NK-92 (cell line): ENCODE measurements around the gene BDKRB1.

Experiments used
- DNase-seq: peaks from one replicate; lab custom pipeline; 2025; ENCODE audit not compliant: unreplicated experiment; lab: John Stamatoyannopoulos, UW

Gene BDKRB1

DNA sequence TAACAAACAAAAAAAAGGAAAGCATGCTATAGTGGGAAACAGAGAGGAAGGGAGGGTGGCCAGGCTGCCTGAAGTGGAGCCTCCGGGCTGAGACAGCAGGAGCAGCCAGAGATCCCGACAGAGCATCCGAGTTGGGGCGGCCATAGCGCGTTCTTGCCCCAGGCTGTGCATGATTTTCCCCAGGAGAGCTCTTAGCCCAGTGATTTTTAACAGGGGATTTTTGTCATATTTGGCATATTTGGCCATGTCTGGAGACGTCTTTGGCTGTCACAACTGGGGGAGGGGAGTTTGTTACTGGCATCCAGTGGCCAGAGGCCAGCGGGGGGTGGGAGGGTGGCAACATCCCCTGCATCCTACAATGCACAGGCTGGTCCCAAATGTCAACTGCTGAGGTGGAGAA is 23.6 kb downstream of the BDKRB1 start:
- DNase-seq = no peak

DNA sequence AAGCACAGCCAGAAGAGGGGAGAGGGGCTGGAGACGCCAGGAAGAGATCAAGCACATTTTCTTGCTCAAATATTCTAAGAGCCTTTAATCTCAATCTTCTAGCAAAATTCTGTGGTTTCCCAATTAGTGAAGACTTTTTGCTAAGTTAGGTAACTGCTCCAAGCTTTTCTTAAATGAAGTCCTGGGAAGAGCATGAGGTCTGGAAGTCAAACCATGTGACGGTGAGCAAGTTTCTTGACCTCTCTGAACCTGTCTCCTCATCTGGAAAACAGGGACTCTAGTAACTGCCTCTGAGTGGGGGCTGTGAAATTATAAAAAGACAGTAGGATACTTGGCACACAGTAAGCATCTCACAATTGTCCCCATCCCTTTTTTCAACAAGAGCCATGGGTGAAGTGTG is 24.1 kb downstream of the BDKRB1 start:
- DNase-seq = no peak

DNA sequence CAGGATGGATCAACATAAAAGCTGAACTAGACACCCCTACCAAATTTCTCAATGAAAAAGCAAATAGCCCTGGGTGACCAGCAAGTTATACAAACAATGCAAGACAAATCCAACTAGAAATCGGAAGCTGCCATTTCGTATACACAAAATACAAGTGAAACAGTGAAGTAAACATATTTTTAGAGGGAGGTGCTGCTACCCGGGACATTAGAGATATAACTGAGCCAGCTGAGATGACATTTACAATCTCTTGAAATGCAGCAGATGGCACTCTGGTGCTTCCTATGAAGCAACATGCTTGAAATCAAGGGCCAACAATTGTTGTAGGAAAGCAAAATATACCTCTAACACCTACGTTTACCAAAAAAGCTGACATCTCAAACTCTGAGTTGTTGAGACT is 25.5 kb downstream of the BDKRB1 start:
- no peak for DNase-seq

DNA sequence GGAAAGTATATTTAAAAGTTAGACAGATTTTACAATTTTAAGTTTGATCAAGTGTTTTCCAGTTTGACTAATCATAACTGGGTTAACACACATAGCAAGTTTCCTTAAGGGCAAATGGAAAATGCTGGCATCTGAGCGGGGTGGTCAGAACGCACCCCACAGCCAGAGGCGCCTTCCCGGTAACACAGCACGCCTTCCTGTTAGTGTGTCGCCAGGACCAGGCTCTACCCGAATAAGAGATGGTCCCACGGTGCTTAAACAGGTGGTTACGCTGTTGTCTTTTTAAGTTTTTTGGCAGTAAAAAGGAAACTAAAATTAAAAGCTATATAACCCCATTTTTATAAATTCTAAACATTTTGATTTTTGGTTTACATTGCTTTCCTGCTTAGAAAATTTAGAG is 28.0 kb downstream of the BDKRB1 start:
- no peak for DNase-seq

DNA sequence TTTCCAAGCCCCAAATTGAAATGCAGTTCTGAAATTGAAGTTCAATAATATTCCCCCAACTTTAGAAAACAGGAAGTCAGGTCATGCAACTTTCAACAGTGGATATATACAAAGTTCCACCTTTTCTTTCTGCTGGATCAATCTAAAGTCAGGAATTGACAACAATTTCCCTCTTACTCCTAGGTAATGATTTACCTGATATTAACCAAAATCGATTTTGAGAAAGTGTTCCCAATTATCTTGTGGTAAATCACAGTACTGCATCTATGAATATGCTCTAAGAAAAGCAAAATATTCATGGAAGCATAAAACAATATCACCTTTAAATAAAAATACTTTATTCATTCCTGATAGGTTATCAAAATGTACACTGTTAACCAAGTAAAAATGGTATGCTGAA is 28.4 kb downstream of the BDKRB1 start:
- no peak for DNase-seq

DNA sequence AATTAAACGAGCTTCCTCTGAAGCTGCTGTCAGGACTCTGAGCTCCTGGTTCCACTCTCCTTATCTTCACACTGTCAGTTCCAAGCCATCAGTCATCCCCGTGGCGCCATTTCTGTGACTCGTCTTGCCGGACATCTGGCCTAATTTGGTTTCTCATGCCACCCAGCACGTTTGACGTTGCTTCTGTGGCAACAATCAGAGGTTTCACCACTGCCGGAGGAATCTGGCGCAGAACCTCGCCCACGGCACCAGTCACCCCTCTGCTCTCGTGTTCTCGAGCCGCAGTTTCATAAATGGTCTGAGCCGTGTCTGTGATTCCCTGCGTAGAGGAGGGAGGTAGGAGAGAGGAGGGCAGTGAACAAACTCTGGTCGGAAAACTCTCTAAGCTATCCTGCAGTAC is 29.7 kb downstream of the BDKRB1 start:
- DNase-seq = no peak

DNA sequence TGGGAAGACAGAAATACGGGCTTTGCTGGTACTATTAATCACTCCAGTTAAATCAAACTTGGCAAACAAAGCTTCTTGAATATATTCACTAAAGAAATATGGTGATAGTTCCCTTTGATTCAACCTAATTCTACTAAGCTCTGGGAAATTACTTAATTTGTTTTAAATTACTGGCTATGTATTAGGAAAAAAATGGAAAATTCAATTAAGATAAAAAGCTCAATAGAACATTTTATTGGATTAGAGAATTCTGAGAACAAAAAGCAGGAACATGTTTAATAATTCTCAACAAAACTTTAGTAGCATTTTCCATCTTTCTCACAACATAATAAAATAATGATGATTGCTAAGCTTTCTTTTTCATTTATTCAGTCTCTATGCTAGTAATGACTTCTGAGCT is 30.2 kb downstream of the BDKRB1 start:
- no peak for DNase-seq

DNA sequence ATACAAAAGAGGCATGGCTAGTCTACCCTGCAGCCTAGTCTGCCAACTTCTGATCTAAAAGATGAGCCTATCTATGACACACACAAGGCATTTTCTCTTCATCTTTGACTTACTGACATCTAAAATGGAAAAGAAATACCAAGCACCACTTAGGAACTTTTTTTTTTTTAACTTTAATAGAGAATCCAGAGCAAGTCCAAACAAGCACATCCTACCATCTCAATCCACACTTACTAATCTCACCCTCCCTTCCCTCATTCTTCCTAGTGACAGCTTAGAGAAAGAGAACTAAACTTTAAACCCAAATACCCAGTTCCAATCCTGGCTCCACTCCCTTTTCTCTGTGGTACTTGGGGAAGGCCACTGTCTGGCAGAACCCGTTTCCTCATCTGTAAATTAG is 31.8 kb downstream of the BDKRB1 start:
- DNase-seq = no peak

DNA sequence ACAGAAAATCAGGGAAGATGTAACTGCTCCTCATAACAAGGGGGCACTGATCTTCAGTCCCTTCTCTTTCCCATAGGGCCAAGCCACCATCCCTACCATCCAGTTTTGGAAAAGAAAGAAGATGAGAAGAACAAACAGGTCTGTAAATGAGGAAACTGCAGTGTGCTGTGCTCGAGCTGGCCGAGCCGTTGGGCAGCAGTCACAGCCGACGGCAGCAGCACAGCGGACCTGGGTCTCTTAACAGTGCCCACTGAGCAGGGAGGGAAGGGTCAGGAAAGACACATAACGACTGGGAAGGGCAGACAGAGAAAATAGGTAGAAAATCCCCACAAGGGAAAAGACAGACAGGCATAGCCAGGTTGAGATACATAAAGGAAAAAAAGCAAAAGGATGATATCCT is 38.2 kb downstream of the BDKRB1 start:
- DNase-seq = no peak

DNA sequence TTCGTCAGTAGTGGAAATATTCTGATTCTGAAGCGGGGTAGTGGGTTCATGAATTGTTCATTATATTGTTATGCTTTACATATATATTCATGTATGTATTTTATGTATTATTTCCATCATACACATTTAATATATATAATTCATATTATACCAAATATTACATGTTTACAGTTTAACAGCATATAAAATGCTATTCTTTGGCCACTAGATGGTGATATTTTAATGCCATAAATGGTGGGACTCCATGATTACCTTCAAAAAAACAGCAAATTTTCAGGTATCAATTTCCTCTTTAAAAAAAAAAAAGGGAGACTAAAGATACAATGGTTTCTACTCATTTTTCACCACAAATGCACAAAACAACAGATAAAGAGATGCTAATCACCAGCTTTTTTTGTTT is 41.0 kb downstream of the BDKRB1 start:
- DNase-seq = no peak

DNA sequence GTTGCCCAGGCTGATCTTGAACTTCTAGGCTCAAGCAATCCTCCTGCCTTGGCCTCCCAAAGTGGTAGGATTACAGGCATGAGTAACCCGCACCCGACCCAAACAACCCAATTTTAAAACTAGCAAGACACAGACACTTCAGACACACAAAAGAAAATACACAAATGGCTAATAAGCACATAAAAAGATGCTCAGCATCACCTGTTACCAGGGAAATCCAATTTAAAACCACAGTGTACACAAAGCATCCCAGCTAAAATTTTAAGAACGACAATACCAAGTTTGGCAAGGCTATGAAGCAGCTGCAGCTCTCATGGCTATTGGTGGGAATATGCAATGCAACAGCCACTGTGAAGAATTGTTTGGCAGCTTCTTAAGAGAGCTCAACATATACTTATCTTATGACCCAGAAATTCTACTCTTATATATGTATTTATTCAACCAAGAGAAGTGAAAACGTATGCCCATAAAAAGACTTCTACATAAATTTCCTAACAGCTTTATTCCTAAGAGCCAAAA is 42.0 kb downstream of the BDKRB1 start:
- DNase-seq = no peak

DNA sequence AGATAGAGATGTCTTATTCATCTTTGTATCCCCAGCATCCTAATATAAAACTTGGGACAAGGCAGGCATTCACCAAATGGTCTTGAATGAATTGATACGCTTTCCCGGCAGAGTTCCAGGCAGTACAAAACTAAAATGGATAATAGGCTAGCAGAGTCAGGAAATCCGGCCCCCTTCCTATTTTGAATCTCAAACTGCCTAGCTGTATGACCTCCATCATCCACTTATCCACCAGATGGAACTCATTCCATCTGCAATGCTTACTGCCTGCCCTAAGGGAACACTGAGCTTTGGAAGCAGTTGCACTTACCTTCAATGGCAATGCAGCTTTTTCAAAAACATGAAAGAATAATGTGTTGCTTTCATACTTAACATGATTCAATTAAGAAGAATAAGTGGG is 43.4 kb downstream of the BDKRB1 start:
- DNase-seq = no peak

DNA sequence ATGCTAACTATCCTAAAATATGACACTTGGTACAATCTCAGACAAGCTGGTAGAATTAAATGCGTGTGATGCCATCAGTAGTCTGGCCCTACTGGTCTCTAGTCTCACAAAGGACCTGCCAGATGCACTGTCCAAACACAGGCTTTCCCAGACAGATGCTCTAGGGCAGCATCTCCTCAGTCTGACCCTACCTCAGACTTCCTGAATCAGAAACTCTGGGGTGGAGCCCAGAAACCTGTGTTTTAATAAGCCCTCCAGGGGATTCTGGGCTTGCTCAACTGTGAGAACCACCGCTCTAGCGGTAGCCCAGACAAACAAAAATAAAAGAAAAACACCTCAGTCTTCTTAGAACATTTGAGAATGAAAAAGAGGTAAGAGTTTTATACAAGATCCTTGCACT is 48.0 kb downstream of the BDKRB1 start:
- DNase-seq = no peak

DNA sequence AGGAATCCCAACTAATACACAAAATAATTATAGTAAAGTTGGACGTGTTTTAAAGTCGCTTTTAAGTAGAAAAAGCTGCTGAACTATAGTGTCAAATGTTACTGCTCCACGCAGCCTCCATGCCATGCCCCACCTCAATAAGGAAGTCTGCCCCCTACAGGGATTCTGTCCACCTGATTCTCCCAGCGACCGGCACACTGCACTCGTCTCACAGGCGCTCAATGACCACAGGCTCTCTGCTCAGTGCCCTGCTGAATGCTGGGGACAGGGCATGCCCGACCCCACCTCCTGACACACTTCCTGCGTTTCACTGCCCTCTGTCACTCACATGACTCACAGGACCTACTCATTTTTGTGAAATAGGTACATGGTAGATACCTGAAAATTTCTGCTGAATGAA is 48.9 kb downstream of the BDKRB1 start:
- DNase-seq = no peak

DNA sequence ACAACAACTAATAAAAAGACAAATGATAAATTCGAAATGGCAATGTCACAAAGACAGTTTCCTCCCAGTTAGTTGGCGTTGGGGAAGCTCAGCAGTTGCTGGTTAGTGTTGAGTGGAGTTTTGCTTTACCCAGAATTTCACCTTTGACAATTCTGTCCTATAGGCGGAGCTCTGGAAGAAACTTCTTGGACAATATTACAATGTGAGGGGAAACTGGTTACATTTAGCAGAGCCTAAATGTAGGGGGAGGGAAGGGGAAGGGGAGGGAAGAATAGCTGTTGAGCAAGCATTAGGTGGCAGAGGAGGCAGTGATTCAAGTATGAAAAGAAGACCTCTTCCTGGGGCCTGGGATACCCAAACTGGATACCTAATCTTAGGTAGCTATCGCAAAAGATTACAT is 51.4 kb downstream of the BDKRB1 start:
- no peak for DNase-seq

DNA sequence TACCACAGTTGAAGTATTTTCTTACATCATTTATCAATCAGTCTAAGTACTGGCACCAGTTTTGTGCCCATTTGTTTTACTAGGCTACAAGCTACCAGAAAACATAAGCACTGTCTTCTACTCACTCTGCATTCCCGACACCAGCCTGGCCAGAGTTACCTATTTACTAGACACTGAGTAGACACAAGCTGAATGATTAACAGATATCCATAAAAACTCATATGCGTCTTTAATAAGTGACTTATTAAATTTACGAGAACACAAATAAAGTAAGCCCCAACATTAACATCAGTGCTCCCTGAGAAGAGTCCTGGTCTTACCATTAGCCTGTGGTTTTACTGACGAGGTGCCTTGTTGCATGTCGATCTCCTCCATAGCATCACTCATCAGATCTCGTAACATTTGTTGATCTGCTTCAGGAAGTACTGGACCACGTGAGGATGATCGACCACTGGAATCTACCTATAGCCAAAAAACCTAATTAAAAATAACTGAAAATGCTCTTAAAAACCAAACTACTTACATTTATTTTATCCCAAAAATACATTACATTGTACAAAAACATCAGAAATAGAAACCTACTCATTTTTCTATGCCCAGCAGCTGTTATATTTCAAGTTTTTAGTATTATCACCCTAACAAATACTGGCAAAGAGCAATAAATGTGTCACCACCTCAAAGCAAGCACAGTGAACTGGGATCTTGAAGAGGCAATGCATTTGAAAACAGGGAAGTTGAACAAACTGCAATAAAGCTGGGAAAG is 53.3 kb downstream of the BDKRB1 start:
- DNase-seq = no peak

DNA sequence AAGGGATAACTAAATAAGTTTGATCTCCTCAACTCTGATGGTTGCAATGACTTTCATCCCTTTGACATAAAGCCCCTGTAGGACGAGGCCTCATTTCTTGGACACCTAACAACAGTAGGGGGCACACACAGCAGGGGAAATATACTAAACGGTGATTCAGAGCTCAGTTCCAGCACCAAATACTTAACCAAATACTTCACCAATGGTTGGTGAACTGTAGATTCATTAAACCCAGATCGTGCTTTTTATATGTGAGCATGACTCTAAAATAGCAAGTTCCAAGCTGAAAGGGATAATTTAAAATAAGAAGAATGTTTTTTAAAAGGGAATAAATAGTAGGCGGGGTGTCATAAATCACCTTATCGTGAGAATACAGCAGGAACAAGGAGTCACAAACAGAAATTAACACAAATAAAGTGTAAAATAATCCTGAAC is 53.9 kb downstream of the BDKRB1 start:
- DNase-seq = no peak

DNA sequence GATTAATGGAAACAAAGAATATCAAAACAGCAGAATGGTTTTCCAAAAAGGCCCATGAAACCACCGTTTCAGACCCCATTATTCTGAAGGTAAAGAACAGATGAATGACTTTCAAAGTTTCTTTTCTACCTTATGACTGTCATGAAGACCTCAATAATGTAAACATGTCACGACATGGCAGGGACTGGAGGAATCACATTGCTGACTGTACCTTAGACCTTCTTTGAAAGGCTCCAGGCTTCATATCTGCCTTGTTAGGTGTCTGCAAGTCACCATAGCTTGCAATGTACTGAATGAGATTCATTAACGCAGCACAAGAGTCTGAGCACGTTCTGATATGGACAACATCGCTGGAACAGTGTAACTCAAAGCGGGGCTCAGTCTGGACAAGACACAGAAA is 54.9 kb downstream of the BDKRB1 start:
- DNase-seq = no peak
